Transverse colon (tissue), 4 donors: ENCODE data around the gene TNS1. TPM values are rescaled to one million over a fixed set of nuclear protein-coding genes. Genes with fewer than 3 reads are reported as not detected.

Experiments used
- DNase-seq: peaks from one replicate; pipeline ENCODE4 v3.0.0-alpha.2; 2019
- H3K27ac ChIP-seq, 4 donors: fragments of 200-600 bp; sonication (generic); 2 replicates each; pipeline ENCODE4 v1.5.1; 2016 to 2018; ENCODE audit warnings: inconsistent platforms in 4 of 4
- H3K27me3 ChIP-seq: fragments of 200-600 bp; sonication (generic); 2 replicates; pipeline ENCODE4 v1.5.1; 2017; ENCODE audit warnings: inconsistent platforms
- H3K36me3 ChIP-seq, 4 donors: fragments of 200-600 bp; sonication (generic); 2 replicates each; pipeline ENCODE4 v1.5.1; 2017 to 2019; ENCODE audit warnings: inconsistent platforms in 4 of 4
- H3K4me1 ChIP-seq, 4 donors: fragments of 200-600 bp; sonication (generic); 2 replicates each; pipeline ENCODE4 v1.5.1; 2017 to 2020; ENCODE audit warnings: inconsistent platforms in 4 of 4
- H3K4me3 ChIP-seq, 4 donors: fragments of 200-600 bp; sonication (generic); 1 replicate in 1 of 4; 2 replicates in 3 of 4; pipeline versions ENCODE4 v1.5.1 to v1.6.1; 2017 to 2019; ENCODE audit warnings: inconsistent platforms in 4 of 4
- H3K9me3 ChIP-seq, 2 donors: fragments of 200-600 bp; sonication (generic); 2 replicates each; pipeline ENCODE4 v1.5.1; 2017 to 2019; ENCODE audit warnings: inconsistent platforms in 2 of 2
- EP300 ChIP-seq: sonication (generic); formaldehyde crosslinking; IDR thresholded peaks from one replicate; pipeline ENCODE4 v1.6.1; 2017; ENCODE audit warnings: antibody characterized with exemption, low read depth
- POLR2A ChIP-seq: fragments of 450-650 bp; IDR thresholded peaks from one replicate; pipeline ENCODE4 v1.6.1; 2016; ENCODE audit warnings: antibody characterized with exemption, mild to moderate bottlenecking, moderate library complexity
- POLR2AphosphoS5 ChIP-seq, 3 donors: sonication (generic); formaldehyde crosslinking; IDR thresholded peaks; one replicate each; pipeline ENCODE4 v1.6.1; 2016; ENCODE audit warnings: antibody characterized with exemption in 3 of 3
- WGBS, 2 donors: methylation state at CpG; one replicate each; pipeline ENCODE4 v1.1.5; 2018; ENCODE audit warnings: low coverage in 1 of 2; 5-methylcytosine and 5-hydroxymethylcytosine counted together
- in situ Hi-C, 4 donors: fragments of 200-750 bp; cut with MboI; loops; one replicate each; pipeline versions ENCODE4 v1.15.0 to v1.15.1; 2017; ENCODE audit warnings: low sequenced_read_pairs in 3 of 4, low pct_ligation_motif_present in 1 of 4, low pct_unique_long_range_greater_than_20kb in 1 of 4
- intact Hi-C: fragments of 100-400 bp; cut with DNase I; formaldehyde crosslinking; loops from one replicate; pipeline ENCODE4 v1.15.1; 2023; ENCODE audit warnings: low total_unique reads
- total RNA-seq, 4 donors: library from RNA; depleted of rRNA; stranded (reverse); fragments of >200 nt; gene quantifications; one replicate each; pipeline ENCODE4 v1.1.0, GENCODE V29; 2016
- TF ChIP-seq, protein P1 (sequence below), 5 experiments: fragments of 200-600 bp in 3 of 5; fragments of 450-650 bp in 2 of 5; sonication (generic) in 3 of 5; IDR thresholded peaks; 1 replicate in 2 of 5; 2 replicates in 3 of 5; pipeline ENCODE4 v1.5.1; 2016 to 2017; ENCODE audit warnings: antibody characterized with exemption in 5 of 5, inconsistent platforms in 3 of 5, mild to moderate bottlenecking in 2 of 5, moderate library complexity in 1 of 5

Gene TNS1
- total RNA-seq, 4 donors from 2014 or later = 101 to 487 (median 231) TPM

DNA sequence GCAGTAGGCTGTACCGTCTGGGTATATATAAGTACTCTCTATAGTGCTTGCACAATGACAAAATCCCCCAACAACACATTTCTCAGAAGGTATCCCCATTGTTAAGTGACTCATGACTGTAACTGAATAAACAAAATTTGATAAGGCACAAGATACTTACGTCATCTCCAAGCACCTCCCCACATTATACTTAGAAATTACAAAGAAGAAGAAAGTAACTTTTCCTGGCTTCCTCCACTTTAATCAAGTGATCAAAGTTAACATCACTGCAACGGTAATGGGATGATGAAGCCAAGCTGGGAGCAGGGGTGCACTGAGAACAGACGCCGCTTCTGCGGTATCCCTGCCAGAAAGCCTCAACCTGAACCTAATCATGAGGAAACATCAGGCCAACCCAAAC, 9.7 kb downstream of the TNS1 start:
- in situ Hi-C loops = loop anchor here in 1 of 4 donors (25.0 kb wide), 1 partner anchor 206 kb away; no protein-coding TSS in a partner anchor
- intact Hi-C loops = no loop called here

GRCh38 chr2:217992061-217992460, 10.7 kb downstream of the TNS1 start:
- no peaks in the 10 kb centered on the region for H3K27me3 ChIP-seq
- no peak for DNase-seq
- TF ChIP-seq POLR2AphosphoS5 (IDR thresholded peaks at IDR 0.05) = no peak
- TF ChIP-seq POLR2A = no peak
- TF ChIP-seq EP300 = no peak
- TF ChIP-seq, protein P1, sequence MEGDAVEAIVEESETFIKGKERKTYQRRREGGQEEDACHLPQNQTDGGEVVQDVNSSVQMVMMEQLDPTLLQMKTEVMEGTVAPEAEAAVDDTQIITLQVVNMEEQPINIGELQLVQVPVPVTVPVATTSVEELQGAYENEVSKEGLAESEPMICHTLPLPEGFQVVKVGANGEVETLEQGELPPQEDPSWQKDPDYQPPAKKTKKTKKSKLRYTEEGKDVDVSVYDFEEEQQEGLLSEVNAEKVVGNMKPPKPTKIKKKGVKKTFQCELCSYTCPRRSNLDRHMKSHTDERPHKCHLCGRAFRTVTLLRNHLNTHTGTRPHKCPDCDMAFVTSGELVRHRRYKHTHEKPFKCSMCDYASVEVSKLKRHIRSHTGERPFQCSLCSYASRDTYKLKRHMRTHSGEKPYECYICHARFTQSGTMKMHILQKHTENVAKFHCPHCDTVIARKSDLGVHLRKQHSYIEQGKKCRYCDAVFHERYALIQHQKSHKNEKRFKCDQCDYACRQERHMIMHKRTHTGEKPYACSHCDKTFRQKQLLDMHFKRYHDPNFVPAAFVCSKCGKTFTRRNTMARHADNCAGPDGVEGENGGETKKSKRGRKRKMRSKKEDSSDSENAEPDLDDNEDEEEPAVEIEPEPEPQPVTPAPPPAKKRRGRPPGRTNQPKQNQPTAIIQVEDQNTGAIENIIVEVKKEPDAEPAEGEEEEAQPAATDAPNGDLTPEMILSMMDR (IDR thresholded peaks at IDR 0.05) = no peak
- in situ Hi-C loops (loop anchor here in 1 of 4 donors (25.0 kb wide), 1 partner anchor 205 kb away; no protein-coding TSS in a partner anchor), intact Hi-C loops (no loop called here)
- no peak overlapping the region for H3K4me3 ChIP-seq
- H3K27ac ChIP-seq = no peak overlapping the region
- peaks cover 12 to 40% (median 24%) of the 10 kb centered on the region in 4 donors for H3K4me1 ChIP-seq
- no peaks in the 10 kb centered on the region for H3K36me3 ChIP-seq
- 82% methylated on average over 3 of the region's 3 CpGs; no CpG with 5 or more reads in 1 of the 2 donors for WGBS, 2 donors
- H3K9me3 ChIP-seq = no peaks in the 10 kb centered on the region

More for the DNA sequence above, 9.7 kb downstream of the TNS1 start:
- no peaks in the 10 kb centered on the region for H3K9me3 ChIP-seq
- no peaks in the 10 kb centered on the region for H3K27me3 ChIP-seq
- H3K4me3 ChIP-seq = no peak overlapping the region
- DNase-seq = no peak
- 53 to 75% methylated on average over 1 to 6 of the region's 6 CpGs for WGBS, 2 donors
- H3K4me1 ChIP-seq = peaks cover 7 to 34% (median 22%) of the 10 kb centered on the region in 4 donors
- no peaks in the 10 kb centered on the region for H3K36me3 ChIP-seq
- TF ChIP-seq POLR2AphosphoS5 (IDR thresholded peaks at IDR 0.05) (peak in 1 of 3 donors; percentile 13), EP300 (no peak)
- H3K27ac ChIP-seq = peak overlapping the region in 1 of 4 donors; percentile 22

DNA sequence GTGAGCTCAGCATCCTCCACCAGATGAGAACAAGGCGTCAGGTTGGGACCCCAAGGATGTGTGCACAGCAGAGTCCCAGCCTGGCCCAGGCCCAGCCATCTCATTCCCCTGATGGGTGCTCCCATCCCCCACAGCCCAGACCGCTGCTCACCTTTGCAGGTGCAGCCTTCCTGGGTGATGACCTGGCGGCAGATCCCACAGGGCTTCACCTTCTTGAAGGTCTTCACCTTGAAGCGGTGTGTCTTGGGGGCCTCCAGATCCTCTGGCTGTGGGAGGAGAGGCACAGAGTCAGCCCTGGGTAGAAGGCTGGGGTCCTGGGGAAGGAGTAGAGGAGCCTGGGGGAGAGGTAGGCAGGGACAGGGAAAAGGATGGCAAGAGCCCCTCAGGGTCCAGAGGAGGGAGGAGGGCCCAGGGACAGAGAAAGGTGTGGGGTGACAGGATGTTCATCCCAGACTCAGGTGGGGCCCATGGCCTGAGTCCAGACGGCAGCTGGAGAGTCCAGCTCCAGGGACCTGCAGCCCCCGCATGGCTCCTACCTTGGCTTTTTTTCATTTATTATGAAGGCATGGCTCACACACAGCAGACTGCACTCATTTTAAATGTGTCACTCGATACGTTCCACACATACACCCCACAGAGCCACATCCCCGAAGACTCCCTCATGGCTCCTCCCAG, 11.9 kb downstream of the TNS1 start:
- Histone ChIP-seq H3K4me3 (no peak overlapping the region), H3K9me3 (no peaks in the 10 kb centered on the region), H3K4me1 (peaks cover 11 to 34% (median 21%) of the 10 kb centered on the region in 4 donors), H3K27ac (no peak overlapping the region), H3K36me3 (no peaks in the 10 kb centered on the region), H3K27me3 (no peaks in the 10 kb centered on the region)
- DNase-seq = no peak
- TF ChIP-seq, protein P1 (IDR thresholded peaks at IDR 0.05) = no peak
- TF ChIP-seq EP300 (no peak), POLR2A (no peak), POLR2AphosphoS5 (IDR thresholded peaks at IDR 0.05) (no peak)
- in situ Hi-C loops = loop anchor here in 1 of 4 donors (25.0 kb wide), 1 partner anchor 204 kb away; no protein-coding TSS in a partner anchor
- WGBS, 2 donors = 88 to 94% methylated on average over 3 to 9 of the region's 9 CpGs
- intact Hi-C loops = loop anchor here (2.0 kb wide), 1 partner anchor 202 kb away; no protein-coding TSS in a partner anchor

GRCh38 chr2:217990389-217990788, 12.4 kb downstream of the TNS1 start:
- H3K4me3 ChIP-seq = no peak overlapping the region
- in situ Hi-C loops (loop anchor here in 1 of 4 donors (25.0 kb wide), 1 partner anchor 203 kb away; no protein-coding TSS in a partner anchor), intact Hi-C loops (loop anchor here (2.0 kb wide), 1 partner anchor 202 kb away; no protein-coding TSS in a partner anchor)
- H3K27me3 ChIP-seq = no peaks in the 10 kb centered on the region
- 84 to 87% methylated on average over 2 to 3 of the region's 3 CpGs for WGBS, 2 donors
- TF ChIP-seq, protein P1 (IDR thresholded peaks at IDR 0.05) = no peak
- no peak overlapping the region for H3K27ac ChIP-seq
- H3K4me1 ChIP-seq = peaks cover 10 to 29% (median 18%) of the 10 kb centered on the region in 4 donors
- no peaks in the 10 kb centered on the region for H3K36me3 ChIP-seq
- H3K9me3 ChIP-seq = no peaks in the 10 kb centered on the region
- DNase-seq = no peak
